K562 (cell line): ENCODE results near the gene FBXL3. TPM values are rescaled to one million over a fixed set of nuclear protein-coding genes. Genes with fewer than 3 reads are reported as not detected.

Experiments
- polyA plus RNA-seq, 8 experiments: library from polyadenylated mRNA; depleted of rRNA in 4 of 8; stranded (reverse) in 5 of 8; unstranded in 3 of 8; fragments of >200 nt; fragmentation: Nextera tagmentation in 2 of 8; fragmentation: Illumina TruSeq in 1 of 8; extraction: Ambion mirVana in 2 of 8; extraction: Trizol in 1 of 8; gene quantifications; 2 replicates each; pipeline versions ENCODE4 v1.2.1 to v1.2.3, GENCODE V29; 2011 to 2014; ENCODE audit warnings: inconsistent platforms in 1 of 8, missing spikeins in 1 of 8
- total RNA-seq, 7 experiments: library from RNA; depleted of rRNA in 6 of 7; stranded (reverse); fragments of >200 nt in 6 of 7; fragmentation: Illumina TruSeq in 2 of 7; extraction: Trizol in 2 of 7; gene quantifications; 2 replicates each; pipeline versions ENCODE4 v1.2.1 to v1.2.3, GENCODE V29; 2011 to 2021; ENCODE audit warnings: low replicate concordance in 1 of 7
- TF ChIP-seq, protein P1 (sequence below): fragments of 450-650 bp; IDR thresholded peaks from 2 replicates; pipeline ENCODE4 v1.6.1; 2016; ENCODE audit warnings: mild to moderate bottlenecking, moderate library complexity

FBXL3 gene
- total and polyA plus RNA-seq, 9 of the 15 experiments (the other 6 are each of a cell fraction or from before 2014, with no cell fraction given), result 3.8 to 16.4 (median 12.6) TPM

DNA sequence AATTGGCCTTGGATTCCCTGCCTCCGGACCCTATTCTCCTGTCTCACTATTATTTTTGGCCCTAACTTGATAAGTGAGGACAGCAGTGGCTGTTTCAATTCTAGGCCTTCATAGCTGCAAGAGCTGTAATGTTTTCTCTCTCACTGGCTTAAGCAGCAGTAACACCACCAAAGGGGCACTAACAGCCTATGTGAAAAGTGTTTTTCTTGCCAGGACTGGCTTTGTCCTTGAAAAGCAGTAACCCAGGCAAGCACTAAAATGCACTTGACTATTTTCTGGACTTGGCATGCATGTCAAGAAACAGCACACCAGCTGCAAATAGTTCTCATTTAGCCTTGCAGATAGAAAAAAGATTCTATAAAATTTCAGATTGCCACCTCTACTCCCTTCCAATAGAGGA, 9.3 kb upstream of the FBXL3 start (continued):
- TF ChIP-seq, protein P1, sequence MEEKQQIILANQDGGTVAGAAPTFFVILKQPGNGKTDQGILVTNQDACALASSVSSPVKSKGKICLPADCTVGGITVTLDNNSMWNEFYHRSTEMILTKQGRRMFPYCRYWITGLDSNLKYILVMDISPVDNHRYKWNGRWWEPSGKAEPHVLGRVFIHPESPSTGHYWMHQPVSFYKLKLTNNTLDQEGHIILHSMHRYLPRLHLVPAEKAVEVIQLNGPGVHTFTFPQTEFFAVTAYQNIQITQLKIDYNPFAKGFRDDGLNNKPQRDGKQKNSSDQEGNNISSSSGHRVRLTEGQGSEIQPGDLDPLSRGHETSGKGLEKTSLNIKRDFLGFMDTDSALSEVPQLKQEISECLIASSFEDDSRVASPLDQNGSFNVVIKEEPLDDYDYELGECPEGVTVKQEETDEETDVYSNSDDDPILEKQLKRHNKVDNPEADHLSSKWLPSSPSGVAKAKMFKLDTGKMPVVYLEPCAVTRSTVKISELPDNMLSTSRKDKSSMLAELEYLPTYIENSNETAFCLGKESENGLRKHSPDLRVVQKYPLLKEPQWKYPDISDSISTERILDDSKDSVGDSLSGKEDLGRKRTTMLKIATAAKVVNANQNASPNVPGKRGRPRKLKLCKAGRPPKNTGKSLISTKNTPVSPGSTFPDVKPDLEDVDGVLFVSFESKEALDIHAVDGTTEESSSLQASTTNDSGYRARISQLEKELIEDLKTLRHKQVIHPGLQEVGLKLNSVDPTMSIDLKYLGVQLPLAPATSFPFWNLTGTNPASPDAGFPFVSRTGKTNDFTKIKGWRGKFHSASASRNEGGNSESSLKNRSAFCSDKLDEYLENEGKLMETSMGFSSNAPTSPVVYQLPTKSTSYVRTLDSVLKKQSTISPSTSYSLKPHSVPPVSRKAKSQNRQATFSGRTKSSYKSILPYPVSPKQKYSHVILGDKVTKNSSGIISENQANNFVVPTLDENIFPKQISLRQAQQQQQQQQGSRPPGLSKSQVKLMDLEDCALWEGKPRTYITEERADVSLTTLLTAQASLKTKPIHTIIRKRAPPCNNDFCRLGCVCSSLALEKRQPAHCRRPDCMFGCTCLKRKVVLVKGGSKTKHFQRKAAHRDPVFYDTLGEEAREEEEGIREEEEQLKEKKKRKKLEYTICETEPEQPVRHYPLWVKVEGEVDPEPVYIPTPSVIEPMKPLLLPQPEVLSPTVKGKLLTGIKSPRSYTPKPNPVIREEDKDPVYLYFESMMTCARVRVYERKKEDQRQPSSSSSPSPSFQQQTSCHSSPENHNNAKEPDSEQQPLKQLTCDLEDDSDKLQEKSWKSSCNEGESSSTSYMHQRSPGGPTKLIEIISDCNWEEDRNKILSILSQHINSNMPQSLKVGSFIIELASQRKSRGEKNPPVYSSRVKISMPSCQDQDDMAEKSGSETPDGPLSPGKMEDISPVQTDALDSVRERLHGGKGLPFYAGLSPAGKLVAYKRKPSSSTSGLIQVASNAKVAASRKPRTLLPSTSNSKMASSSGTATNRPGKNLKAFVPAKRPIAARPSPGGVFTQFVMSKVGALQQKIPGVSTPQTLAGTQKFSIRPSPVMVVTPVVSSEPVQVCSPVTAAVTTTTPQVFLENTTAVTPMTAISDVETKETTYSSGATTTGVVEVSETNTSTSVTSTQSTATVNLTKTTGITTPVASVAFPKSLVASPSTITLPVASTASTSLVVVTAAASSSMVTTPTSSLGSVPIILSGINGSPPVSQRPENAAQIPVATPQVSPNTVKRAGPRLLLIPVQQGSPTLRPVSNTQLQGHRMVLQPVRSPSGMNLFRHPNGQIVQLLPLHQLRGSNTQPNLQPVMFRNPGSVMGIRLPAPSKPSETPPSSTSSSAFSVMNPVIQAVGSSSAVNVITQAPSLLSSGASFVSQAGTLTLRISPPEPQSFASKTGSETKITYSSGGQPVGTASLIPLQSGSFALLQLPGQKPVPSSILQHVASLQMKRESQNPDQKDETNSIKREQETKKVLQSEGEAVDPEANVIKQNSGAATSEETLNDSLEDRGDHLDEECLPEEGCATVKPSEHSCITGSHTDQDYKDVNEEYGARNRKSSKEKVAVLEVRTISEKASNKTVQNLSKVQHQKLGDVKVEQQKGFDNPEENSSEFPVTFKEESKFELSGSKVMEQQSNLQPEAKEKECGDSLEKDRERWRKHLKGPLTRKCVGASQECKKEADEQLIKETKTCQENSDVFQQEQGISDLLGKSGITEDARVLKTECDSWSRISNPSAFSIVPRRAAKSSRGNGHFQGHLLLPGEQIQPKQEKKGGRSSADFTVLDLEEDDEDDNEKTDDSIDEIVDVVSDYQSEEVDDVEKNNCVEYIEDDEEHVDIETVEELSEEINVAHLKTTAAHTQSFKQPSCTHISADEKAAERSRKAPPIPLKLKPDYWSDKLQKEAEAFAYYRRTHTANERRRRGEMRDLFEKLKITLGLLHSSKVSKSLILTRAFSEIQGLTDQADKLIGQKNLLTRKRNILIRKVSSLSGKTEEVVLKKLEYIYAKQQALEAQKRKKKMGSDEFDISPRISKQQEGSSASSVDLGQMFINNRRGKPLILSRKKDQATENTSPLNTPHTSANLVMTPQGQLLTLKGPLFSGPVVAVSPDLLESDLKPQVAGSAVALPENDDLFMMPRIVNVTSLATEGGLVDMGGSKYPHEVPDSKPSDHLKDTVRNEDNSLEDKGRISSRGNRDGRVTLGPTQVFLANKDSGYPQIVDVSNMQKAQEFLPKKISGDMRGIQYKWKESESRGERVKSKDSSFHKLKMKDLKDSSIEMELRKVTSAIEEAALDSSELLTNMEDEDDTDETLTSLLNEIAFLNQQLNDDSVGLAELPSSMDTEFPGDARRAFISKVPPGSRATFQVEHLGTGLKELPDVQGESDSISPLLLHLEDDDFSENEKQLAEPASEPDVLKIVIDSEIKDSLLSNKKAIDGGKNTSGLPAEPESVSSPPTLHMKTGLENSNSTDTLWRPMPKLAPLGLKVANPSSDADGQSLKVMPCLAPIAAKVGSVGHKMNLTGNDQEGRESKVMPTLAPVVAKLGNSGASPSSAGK, result no peak
